ENCODE measurements around the gene TMEM186.
A peak's percentile ranks its signal among the peaks of the same experiment; 100 is the strongest.
"Not testable (repeated sequence)": the region's sequence is repeated elsewhere in the genome, so short reads cannot be mapped to it uniquely, and the experiment has no call there.

The TMEM186 gene

DNA sequence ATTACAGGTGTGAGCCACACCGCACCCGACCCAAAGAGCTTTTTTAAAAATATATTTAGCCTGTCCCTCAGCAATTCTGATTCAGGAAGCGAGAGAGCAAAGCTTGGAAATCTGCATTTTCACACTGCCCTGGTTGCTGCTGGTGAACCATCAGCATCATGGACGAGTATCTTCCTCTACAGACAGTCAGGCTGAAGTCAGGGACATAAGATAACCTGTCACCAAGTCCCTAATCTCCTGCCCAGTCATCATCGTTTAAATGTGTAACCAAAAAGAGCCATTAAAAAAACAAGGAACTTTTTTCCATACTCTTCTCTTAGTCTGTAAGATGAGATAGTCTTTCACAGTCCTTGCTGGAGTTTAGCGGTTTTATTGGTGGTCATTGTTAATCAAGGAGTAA, 6.9 kb upstream of the TMEM186 start:
- TF ChIP-seq, protein P1, sequence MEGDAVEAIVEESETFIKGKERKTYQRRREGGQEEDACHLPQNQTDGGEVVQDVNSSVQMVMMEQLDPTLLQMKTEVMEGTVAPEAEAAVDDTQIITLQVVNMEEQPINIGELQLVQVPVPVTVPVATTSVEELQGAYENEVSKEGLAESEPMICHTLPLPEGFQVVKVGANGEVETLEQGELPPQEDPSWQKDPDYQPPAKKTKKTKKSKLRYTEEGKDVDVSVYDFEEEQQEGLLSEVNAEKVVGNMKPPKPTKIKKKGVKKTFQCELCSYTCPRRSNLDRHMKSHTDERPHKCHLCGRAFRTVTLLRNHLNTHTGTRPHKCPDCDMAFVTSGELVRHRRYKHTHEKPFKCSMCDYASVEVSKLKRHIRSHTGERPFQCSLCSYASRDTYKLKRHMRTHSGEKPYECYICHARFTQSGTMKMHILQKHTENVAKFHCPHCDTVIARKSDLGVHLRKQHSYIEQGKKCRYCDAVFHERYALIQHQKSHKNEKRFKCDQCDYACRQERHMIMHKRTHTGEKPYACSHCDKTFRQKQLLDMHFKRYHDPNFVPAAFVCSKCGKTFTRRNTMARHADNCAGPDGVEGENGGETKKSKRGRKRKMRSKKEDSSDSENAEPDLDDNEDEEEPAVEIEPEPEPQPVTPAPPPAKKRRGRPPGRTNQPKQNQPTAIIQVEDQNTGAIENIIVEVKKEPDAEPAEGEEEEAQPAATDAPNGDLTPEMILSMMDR (IDR thresholded peaks at IDR 0.05; ENCODE audit: unreplicated experiment in 3 of 3): no peak
- H3K27me3 Mint-ChIP-seq (ENCODE audit: low read depth): no peaks in the 10 kb centered on the region
- peaks cover 53% of the 10 kb centered on the region for H3K36me3 Mint-ChIP-seq (ENCODE audit: low read depth)
- no peaks in the 10 kb centered on the region for H3K9me3 Mint-ChIP-seq
- H3K4me1 Mint-ChIP-seq: peaks cover 2% of the 10 kb centered on the region
- no peak overlapping the region for H3K27ac Mint-ChIP-seq
- no peak overlapping the region for H3K4me3 Mint-ChIP-seq

DNA sequence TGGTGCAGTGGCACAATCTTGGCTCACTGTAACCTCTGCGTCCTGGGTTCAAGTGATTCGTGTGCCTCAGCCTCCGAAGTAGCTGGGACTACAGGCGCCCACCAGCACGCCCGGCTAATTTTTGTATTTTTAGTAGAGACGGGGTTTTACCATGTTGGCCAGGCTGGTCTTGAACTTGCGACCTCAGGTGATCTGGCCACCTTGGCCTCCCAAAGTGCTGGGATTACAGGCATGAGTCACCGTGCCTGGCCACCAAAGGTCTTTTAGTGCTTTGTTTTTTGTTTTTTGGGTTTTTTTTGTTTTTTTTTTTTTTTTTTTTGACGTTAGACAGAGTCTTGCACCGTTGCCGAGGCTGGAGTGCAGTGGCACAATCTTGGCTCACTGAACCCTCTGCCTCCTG, 6.3 kb upstream of the TMEM186 start:
- not testable (repeated sequence) for H3K27me3 Mint-ChIP-seq (ENCODE audit: low read depth); H3K9me3 Mint-ChIP-seq; H3K4me1 Mint-ChIP-seq; H3K27ac Mint-ChIP-seq; H3K4me3 Mint-ChIP-seq
- H3K36me3 Mint-ChIP-seq (ENCODE audit: low read depth): peaks cover 48% of the 10 kb centered on the region

DNA sequence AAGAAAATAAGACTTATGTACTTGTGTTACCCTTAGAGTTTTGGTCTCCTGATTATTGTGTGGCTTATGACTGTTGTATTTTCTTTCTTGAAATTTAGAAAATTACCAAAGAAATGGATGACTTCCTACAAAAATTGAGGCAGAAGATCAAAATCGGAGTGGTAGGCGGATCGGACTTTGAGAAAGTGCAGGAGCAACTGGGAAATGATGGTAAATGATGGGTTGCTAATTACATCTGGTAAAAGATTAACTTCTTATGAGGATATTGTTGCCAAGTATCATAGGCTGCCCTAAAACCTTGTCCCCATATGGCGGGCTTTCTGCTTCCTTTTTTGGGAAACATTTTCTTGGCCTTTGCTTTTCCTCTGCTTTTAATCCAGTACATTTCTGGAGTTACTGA, 4.3 kb upstream of the TMEM186 start:
- Mint-ChIP-seq H3K9me3 (no peaks in the 10 kb centered on the region), H3K36me3 (ENCODE audit: low read depth) (peaks cover 34% of the 10 kb centered on the region), H3K27me3 (ENCODE audit: low read depth) (no peaks in the 10 kb centered on the region), H3K4me1 (peaks cover 22% of the 10 kb centered on the region), H3K27ac (no peak overlapping the region), H3K4me3 (peak overlapping the region in 1 of 3 experiments; percentile 15)
- TF ChIP-seq, protein P1 (IDR thresholded peaks at IDR 0.05; ENCODE audit: unreplicated experiment in 3 of 3): no peak

DNA sequence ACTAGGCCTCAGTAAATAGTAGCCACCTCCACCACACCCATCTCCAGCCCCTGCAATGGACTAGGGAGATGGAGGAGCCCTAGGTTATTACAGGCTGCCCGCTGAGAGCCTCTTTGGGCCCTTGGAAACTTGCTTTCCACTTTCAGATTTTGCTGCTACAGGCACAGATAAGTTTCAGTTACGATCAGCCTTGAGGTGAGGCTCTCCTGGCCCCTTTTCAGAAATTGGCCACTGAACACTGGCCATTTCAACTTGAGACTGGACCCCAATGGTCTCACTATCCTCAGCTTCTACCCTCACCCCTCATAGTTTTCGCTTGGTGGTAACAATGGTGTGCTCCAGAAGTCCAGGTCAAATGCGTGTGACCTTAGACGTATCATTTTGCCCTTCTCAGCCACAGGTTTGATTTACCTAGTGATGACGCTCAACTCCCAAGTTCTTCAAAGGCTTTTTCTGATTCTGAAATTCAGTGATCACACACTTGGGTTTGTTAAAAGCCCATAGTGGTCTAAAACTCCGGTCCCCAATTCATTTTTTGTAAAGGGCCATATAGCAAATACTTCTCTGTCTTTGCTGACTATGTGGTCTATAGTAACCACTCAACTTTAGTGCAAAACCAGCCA, 1.2 kb upstream of the TMEM186 start:
- H3K36me3 Mint-ChIP-seq (ENCODE audit: low read depth): peaks cover 17% of the 10 kb centered on the region
- peak overlapping the region; percentile 67 to 79 (median 72) for H3K27ac Mint-ChIP-seq
- peaks cover 24% of the 10 kb centered on the region for H3K4me1 Mint-ChIP-seq
- H3K9me3 Mint-ChIP-seq: no peaks in the 10 kb centered on the region
- TF ChIP-seq, protein P1 (IDR thresholded peaks at IDR 0.05; ENCODE audit: unreplicated experiment in 3 of 3): no peak
- no peaks in the 10 kb centered on the region for H3K27me3 Mint-ChIP-seq (ENCODE audit: low read depth)
- peak overlapping the region; percentile 90 to 97 (median 95) for H3K4me3 Mint-ChIP-seq

DNA sequence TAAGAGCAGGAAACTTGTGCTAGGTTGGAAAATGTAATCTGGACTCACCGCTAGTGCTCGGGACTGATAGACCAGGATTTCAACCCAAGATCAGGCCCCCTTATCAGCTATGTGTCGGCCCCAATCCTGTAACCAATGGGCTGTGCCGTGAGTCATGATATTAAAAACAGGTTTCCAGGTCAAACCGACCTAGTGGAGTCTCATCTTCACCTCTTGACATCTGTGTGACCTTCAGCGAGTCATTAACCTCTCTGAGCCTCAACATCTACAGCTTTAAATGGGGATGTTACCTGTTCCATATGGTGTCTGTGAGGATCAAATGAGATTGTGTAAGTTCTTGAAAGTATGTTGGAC, 712 bp upstream of the TMEM186 start:
- H3K4me3 Mint-ChIP-seq: peak overlapping the region; percentile 90 to 97 (median 95)
- peak overlapping the region; percentile 67 to 83 (median 79) for H3K27ac Mint-ChIP-seq
- no peaks in the 10 kb centered on the region for H3K9me3 Mint-ChIP-seq
- no peaks in the 10 kb centered on the region for H3K27me3 Mint-ChIP-seq (ENCODE audit: low read depth)
- H3K4me1 Mint-ChIP-seq: peaks cover 24% of the 10 kb centered on the region
- peaks cover 14% of the 10 kb centered on the region for H3K36me3 Mint-ChIP-seq (ENCODE audit: low read depth)
- TF ChIP-seq, protein P1 (IDR thresholded peaks at IDR 0.05; ENCODE audit: unreplicated experiment in 3 of 3): no peak

DNA sequence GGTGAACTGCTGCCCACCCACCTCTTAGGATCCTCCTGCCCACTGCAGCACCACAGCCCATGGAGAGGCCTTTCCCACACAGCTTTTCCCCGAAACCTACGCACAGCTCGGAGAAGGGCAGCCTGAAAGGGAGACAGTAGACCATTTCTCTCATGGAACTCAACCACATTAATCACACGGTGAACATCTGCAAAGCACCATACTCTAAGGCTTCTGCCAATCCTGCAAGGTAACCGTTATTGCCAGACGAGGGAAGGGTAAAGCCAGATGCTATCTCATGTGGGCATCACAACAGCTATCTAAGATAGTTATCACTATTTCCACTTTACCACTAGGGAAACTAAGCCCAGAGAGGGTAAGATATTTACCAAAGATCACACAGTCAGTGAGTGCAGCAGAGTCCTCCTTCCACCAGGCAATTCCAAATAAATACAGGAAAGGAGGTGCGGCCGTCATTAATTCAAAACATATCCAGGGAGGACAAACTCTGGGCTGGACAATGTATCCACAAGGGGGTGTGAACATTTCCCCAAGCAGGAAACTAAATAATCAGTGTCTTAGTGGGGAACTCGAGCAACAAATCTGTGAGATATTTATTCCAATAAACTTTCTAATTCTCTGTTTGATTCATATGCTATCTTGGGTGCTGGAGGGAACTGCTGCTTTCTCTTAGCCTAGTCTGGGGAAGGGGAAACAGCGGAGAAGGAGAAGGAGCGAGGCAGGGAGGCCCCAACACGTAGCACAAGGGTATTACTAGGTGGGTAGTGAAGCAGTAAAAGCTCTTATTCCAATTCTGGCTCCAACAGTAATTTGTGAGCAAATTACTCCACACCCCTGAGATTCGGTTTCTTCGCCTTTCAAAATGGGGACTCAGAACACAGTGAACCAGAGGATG, 723 bp downstream of the TMEM186 start:
- Mint-ChIP-seq H3K27ac (peak overlapping the region; percentile 67 to 83 (median 79)), H3K4me3 (peak overlapping the region; percentile 90 to 97 (median 95)), H3K36me3 (ENCODE audit: low read depth) (peaks cover 3% of the 10 kb centered on the region), H3K4me1 (peaks cover 24% of the 10 kb centered on the region), H3K9me3 (no peaks in the 10 kb centered on the region), H3K27me3 (ENCODE audit: low read depth) (no peaks in the 10 kb centered on the region)
- TF ChIP-seq, protein P1 (IDR thresholded peaks at IDR 0.05; ENCODE audit: unreplicated experiment in 3 of 3): no peak
